A549 (cell line): ENCODE results near the gene CTNND2. TPM values are rescaled to one million over a fixed set of nuclear protein-coding genes. Genes with fewer than 3 reads are reported as not detected.

Experiments used
- ATAC-seq, 2 experiments: fragments of 200-7000 bp in 1 of 2; fragments of >200 bp in 1 of 2; cut with Nextera tagmentation in 1 of 2; cut with Tn5 transposase in 1 of 2; 3 replicates each; pipeline versions ENCODE4 v1.8.0 to v1.9.1; 2018 to 2020; ENCODE audit warnings: mild to moderate bottlenecking in 1 of 2, moderate library complexity in 1 of 2
- CTCF ChIA-PET: fragments of 300-600 bp; sonication (Branson Sonifier 250); formaldehyde crosslinking; extraction: SDS; loops from one replicate; lab custom pipeline; 2021; ENCODE audit warnings: antibody characterized with exemption, inconsistent platforms; lab: Yijun Ruan, JAX
- POLR2A ChIA-PET: fragments of 350-600 bp; formaldehyde crosslinking; extraction: SDS; loops from one replicate; lab custom pipeline; 2021; ENCODE audit warnings: antibody characterized with exemption, inconsistent platforms; lab: Yijun Ruan, JAX
- DNase-seq, 2 experiments: peaks; one replicate each; pipeline versions ENCODE4 v3.0.0 to v3.0.0-alpha.2; 2011 to 2016; ENCODE audit warnings: low read depth in 1 of 2, low spot score in 1 of 2
- FAIRE-seq: peaks from 2 replicates; lab custom pipeline; 2011; peaks lifted over from hg19 to GRCh38; lab: Jason Lieb, UNC
- H3K27ac ChIP-seq, 2 experiments: fragments of >200 bp; sonication (Bioruptor Twin); formaldehyde crosslinking; 3 replicates each; pipeline ENCODE4 v1.5.1; 2016 to 2017
- H3K4me1 ChIP-seq: fragments of >200 bp; sonication (Bioruptor Twin); formaldehyde crosslinking; 3 replicates; pipeline ENCODE4 v1.6.1; 2016
- H3K4me2 ChIP-seq: fragments of >200 bp; sonication (Bioruptor Twin); formaldehyde crosslinking; 3 replicates; pipeline ENCODE4 v1.6.1; 2016
- H3K4me3 ChIP-seq: fragments of >200 bp; sonication (Bioruptor Twin); formaldehyde crosslinking; 3 replicates; pipeline ENCODE4 v1.5.1; 2016
- H3K9me3 ChIP-seq: fragments of >200 bp; sonication (Bioruptor Twin); formaldehyde crosslinking; 3 replicates; pipeline ENCODE4 v1.6.1; 2016
- BCL3 ChIP-seq: fragments of >200 bp; sonication (Bioruptor Twin); formaldehyde crosslinking; IDR thresholded peaks from 3 replicates; pipeline ENCODE4 v1.6.1; 2016
- CBX8 ChIP-seq: fragments of 200-600 bp; sonication (generic); IDR thresholded peaks from 2 replicates; pipeline ENCODE4 v1.6.1; 2016
- CHD2 ChIP-seq: fragments of 150-350 bp; IDR thresholded peaks from 2 replicates; pipeline ENCODE4 v1.6.1; 2014; ENCODE audit warnings: low read length; ENCODE audit not compliant: partially characterized antibody
- CHD4 ChIP-seq: fragments of 200-600 bp; sonication (generic); IDR thresholded peaks from 2 replicates; pipeline ENCODE4 v1.6.1; 2016; ENCODE audit warnings: antibody characterized with exemption, mild to moderate bottlenecking, borderline replicate concordance
- EHMT2 ChIP-seq: fragments of 200-600 bp; sonication (generic); IDR thresholded peaks from 2 replicates; pipeline ENCODE4 v1.6.1; 2016; ENCODE audit warnings: antibody characterized with exemption, low read depth, mild to moderate bottlenecking, moderate library complexity
- ELK1 ChIP-seq: fragments of 150-350 bp; IDR thresholded peaks from 2 replicates; pipeline ENCODE4 v1.6.1; 2014; ENCODE audit warnings: low read depth, mild to moderate bottlenecking, low read length
- EP300 ChIP-seq, 2 experiments: fragments of >200 bp; sonication (Bioruptor Twin); formaldehyde crosslinking; IDR thresholded peaks; 2 replicates in 1 of 2; 3 replicates in 1 of 2; pipeline ENCODE4 v1.6.1; 2016 to 2017
- ESRRA ChIP-seq: fragments of 150-350 bp; IDR thresholded peaks from 2 replicates; pipeline ENCODE4 v1.6.1; 2014; ENCODE audit warnings: mild to moderate bottlenecking, low read length, borderline replicate concordance
- FOSB ChIP-seq: fragments of 250-450 bp; sonication (Bioruptor Pico); IDR thresholded peaks from 2 replicates; pipeline ENCODE4 v1.5.0; 2020; ENCODE audit warnings: mild to moderate bottlenecking, moderate library complexity
- HOXB13 ChIP-seq: fragments of 250-450 bp; sonication (Bioruptor Pico); IDR thresholded peaks from 2 replicates; pipeline ENCODE4 v1.5.0; 2020; ENCODE audit warnings: low read depth, mild to moderate bottlenecking, moderate library complexity
- HOXB5 ChIP-seq: fragments of 250-450 bp; sonication (Bioruptor Pico); IDR thresholded peaks from 2 replicates; pipeline ENCODE4 v1.5.0; 2020; ENCODE audit warnings: mild to moderate bottlenecking, moderate library complexity
- JUN ChIP-seq, 2 experiments: fragments of >200 bp; sonication (Bioruptor Twin); formaldehyde crosslinking; IDR thresholded peaks; 2 replicates in 1 of 2; 3 replicates in 1 of 2; pipeline ENCODE4 v1.6.1; 2016 to 2017
- KDM1A ChIP-seq: fragments of 200-600 bp; sonication (generic); IDR thresholded peaks from 2 replicates; pipeline ENCODE4 v1.6.1; 2016; ENCODE audit warnings: low read depth, mild to moderate bottlenecking
- KDM5A ChIP-seq: fragments of 200-600 bp; sonication (generic); IDR thresholded peaks from 2 replicates; pipeline ENCODE4 v1.6.1; 2016; ENCODE audit warnings: antibody characterized with exemption, mild to moderate bottlenecking
- MAFK ChIP-seq: fragments of 450-650 bp; IDR thresholded peaks from 2 replicates; pipeline ENCODE4 v1.6.1; 2014; ENCODE audit not compliant: partially characterized antibody
- NFE2L2 ChIP-seq: fragments of 150-350 bp; conservative IDR thresholded peaks from 2 replicates; pipeline ENCODE4 v1.6.1; 2014; ENCODE audit warnings: low read length
- NR3C1 ChIP-seq: fragments of >200 bp; sonication (Bioruptor Twin); formaldehyde crosslinking; IDR thresholded peaks from 3 replicates; pipeline ENCODE4 v1.6.1; 2017
- PHF8 ChIP-seq: fragments of 200-600 bp; sonication (generic); IDR thresholded peaks from 2 replicates; pipeline ENCODE4 v1.6.1; 2016; ENCODE audit warnings: low read depth, mild to moderate bottlenecking, antibody characterized with exemption, moderate library complexity, borderline replicate concordance
- POLR2A ChIP-seq: IDR thresholded peaks from 2 replicates; pipeline ENCODE4 v1.6.1; 2012; ENCODE audit warnings: mild to moderate bottlenecking, low read length
- POLR2AphosphoS2 ChIP-seq: conservative IDR thresholded peaks from 2 replicates; pipeline ENCODE4 v1.6.1; 2012; ENCODE audit warnings: low read length, improper control_type of control experiment, inconsistent platforms
- RAD21 ChIP-seq, 2 experiments: fragments of >200 bp in 1 of 2; sonication (Bioruptor Twin) in 1 of 2; formaldehyde crosslinking in 1 of 2; IDR thresholded peaks in 1 of 2; conservative IDR thresholded peaks in 1 of 2; 2 replicates in 1 of 2; 3 replicates in 1 of 2; pipeline ENCODE4 v1.6.1; 2012 to 2018; ENCODE audit warnings: inconsistent platforms in 1 of 2
- RARB ChIP-seq: fragments of 250-450 bp; sonication (Bioruptor Pico); IDR thresholded peaks from 2 replicates; pipeline ENCODE4 v1.8.0; 2021; ENCODE audit warnings: mild to moderate bottlenecking, moderate library complexity
- RCOR1 ChIP-seq: fragments of 150-350 bp; IDR thresholded peaks from 2 replicates; pipeline ENCODE4 v1.6.1; 2014; ENCODE audit warnings: antibody characterized with exemption, low read length, low read depth
- RNF2 ChIP-seq: fragments of 200-600 bp; sonication (generic); IDR thresholded peaks from 2 replicates; pipeline ENCODE4 v1.6.1; 2016; ENCODE audit warnings: low read depth, mild to moderate bottlenecking, antibody characterized with exemption, moderate library complexity, borderline replicate concordance
- SMC3 ChIP-seq: fragments of >200 bp; sonication (Bioruptor Twin); formaldehyde crosslinking; IDR thresholded peaks from 3 replicates; pipeline ENCODE4 v1.6.1; 2018; ENCODE audit warnings: inconsistent platforms
- SREBF2 ChIP-seq: fragments of 450-650 bp; IDR thresholded peaks from 2 replicates; pipeline ENCODE4 v1.6.1; 2014; ENCODE audit warnings: mild to moderate bottlenecking, moderate library complexity
- TP53 ChIP-seq: fragments of 250-450 bp; sonication (Bioruptor Pico); IDR thresholded peaks from 2 replicates; pipeline ENCODE4 v1.5.0; 2021; ENCODE audit warnings: mild to moderate bottlenecking, moderate library complexity
- ZFP36 ChIP-seq: fragments of 450-650 bp; IDR thresholded peaks from 2 replicates; pipeline ENCODE4 v1.6.1; 2014; ENCODE audit warnings: borderline replicate concordance; ENCODE audit not compliant: partially characterized antibody
- ZNF302 ChIP-seq: fragments of 250-450 bp; sonication (Bioruptor Pico); IDR thresholded peaks from 2 replicates; pipeline ENCODE4 v1.9.0; 2021; ENCODE audit warnings: inconsistent platforms, mild to moderate bottlenecking, moderate library complexity
- WGBS: methylation state at CpG from one replicate; pipeline ENCODE4 v1.1.6; 2017; ENCODE audit errors: missing lambda C conversion rate; 5-methylcytosine and 5-hydroxymethylcytosine counted together
- polyA plus RNA-seq, 4 experiments: library from polyadenylated mRNA; depleted of rRNA in 3 of 4; stranded (reverse); fragments of >200 nt; fragmentation: RNase III in 1 of 4; extraction: RNeasy Plus Mini Kit Qiagen cat#74134 plus additional on column Dnase treatment in 1 of 4; gene quantifications; 2 replicates in 3 of 4; 3 replicates in 1 of 4; pipeline ENCODE4 v1.2.3, GENCODE V29; 2011 to 2017
- TF ChIP-seq, protein P1 (sequence below): IDR thresholded peaks from 2 replicates; pipeline ENCODE4 v1.6.1; 2012

The CTNND2 gene
- polyA plus RNA-seq, 2 of the 4 experiments (the other 2 are of a cell fraction): not detected

- POLR2A ChIA-PET: no interaction called here
- CTCF ChIA-PET: interaction anchor here (0.5 kb wide), 1 partner anchor 229 kb away, joined by 3 read pairs; no protein-coding TSS in a partner anchor
- no peak overlapping the region for H3K4me2 ChIP-seq
Observed at GRCh38 chr5:11390291-11390767, 513.9 kb downstream of the CTNND2 start.

DNA sequence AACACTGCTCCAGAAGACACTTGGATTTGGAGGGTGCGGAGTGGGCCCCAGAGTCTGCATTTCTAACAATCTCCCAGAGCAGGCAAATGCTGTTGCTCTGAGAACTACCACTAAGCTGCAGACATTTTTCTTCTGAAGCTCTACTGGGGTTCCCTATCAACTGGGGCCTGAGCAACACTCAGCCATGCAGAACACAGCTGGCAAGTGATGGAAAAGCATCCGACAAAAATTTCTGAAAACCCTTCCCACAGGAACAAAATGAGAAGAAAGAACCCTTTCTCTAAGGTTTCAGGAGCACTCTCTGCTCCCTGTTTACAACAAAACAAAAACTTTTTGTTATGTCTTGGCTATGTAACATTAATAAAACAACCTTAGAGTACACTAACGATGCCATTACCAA lies 516.9 kb downstream of the CTNND2 start:
- ATAC-seq (no peak), DNase-seq (no peak), FAIRE-seq (no peak)
- TF ChIP-seq HOXB5: no peak
- TF ChIP-seq RNF2: no peak
- TF ChIP-seq NFE2L2: no peak
- no peak for TF ChIP-seq CHD2
- no peak for TF ChIP-seq EP300 (IDR thresholded peaks at IDR 0.05)
- TF ChIP-seq TP53 (CRISPR knock-in tag): no peak
- no peak for TF ChIP-seq ZFP36
- TF ChIP-seq ELK1: no peak
- no peak for TF ChIP-seq CHD4
- TF ChIP-seq MAFK: no peak
- no peak for TF ChIP-seq JUN (IDR thresholded peaks at IDR 0.05)
- no peak for TF ChIP-seq POLR2AphosphoS2
- no peak for TF ChIP-seq KDM1A
- no peak for TF ChIP-seq HOXB13 (CRISPR knock-in tag)
- TF ChIP-seq, protein P1, sequence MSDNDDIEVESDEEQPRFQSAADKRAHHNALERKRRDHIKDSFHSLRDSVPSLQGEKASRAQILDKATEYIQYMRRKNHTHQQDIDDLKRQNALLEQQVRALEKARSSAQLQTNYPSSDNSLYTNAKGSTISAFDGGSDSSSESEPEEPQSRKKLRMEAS: no peak
- TF ChIP-seq RCOR1: no peak
- no peak for TF ChIP-seq ESRRA
- CTCF ChIA-PET: interaction anchor here (0.9 kb wide), 1 partner anchor 66 kb away, joined by 3 read pairs; no protein-coding TSS in a partner anchor
- Histone ChIP-seq H3K27ac (no peak overlapping the region), H3K4me2 (no peak overlapping the region), H3K9me3 (no peaks in the 10 kb centered on the region), H3K4me1 (peaks cover 4% of the 10 kb centered on the region; the same call in 1 of the 3 replicates), H3K4me3 (no peak overlapping the region)
- POLR2A ChIA-PET: no interaction called here
- WGBS: 23% methylated on average over 3 of the region's 3 CpGs

More at GRCh38 chr5:11390291-11390767, 513.9 kb downstream of the CTNND2 start:
- DNase-seq (no peak), ATAC-seq (no peak), FAIRE-seq (no peak)
- Histone ChIP-seq H3K4me1 (peaks cover 1% of the 10 kb centered on the region; the same call in 1 of the 3 replicates), H3K4me3 (no peak overlapping the region), H3K27ac (no peak overlapping the region), H3K9me3 (no peaks in the 10 kb centered on the region)
- TF ChIP-seq SMC3: no peak
- no peak for TF ChIP-seq KDM5A
- TF ChIP-seq RAD21 (conservative IDR thresholded peaks at IDR 0.05 in 1 of 2, IDR thresholded peaks at IDR 0.05 in 1 of 2): no peak
- no peak for TF ChIP-seq POLR2A
- no peak for TF ChIP-seq BCL3
- WGBS: 2% methylated on average over 6 of the region's 6 CpGs

DNA sequence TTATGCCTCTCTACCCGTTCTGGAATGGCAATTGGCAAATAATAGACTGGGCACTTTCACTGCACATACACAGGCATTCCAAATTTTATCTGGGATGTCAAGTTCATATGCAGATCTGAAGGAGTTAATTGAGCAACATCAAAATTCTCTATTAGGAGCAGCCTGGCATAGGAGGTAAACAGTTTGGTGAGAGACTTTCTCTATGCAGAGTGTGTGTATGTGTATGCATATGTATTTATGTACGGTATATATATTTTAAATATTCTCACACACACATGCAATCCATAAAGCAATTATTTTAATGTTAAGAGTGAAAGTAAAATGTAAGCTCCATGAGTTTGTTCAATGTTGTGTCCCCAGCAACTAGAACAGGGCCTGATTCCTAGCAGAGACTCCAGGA lies 517.8 kb downstream of the CTNND2 start:
- H3K4me3 ChIP-seq: no peak overlapping the region
- H3K4me2 ChIP-seq: no peak overlapping the region
- 29% methylated on average over 2 of the region's 2 CpGs for WGBS
- FAIRE-seq (no peak), DNase-seq (no peak), ATAC-seq (no peak)
- peaks cover 4% of the 10 kb centered on the region; the same call in 1 of the 3 replicates for H3K4me1 ChIP-seq
- no peaks in the 10 kb centered on the region for H3K9me3 ChIP-seq
- H3K27ac ChIP-seq: no peak overlapping the region
- POLR2A ChIA-PET: no interaction called here
- CTCF ChIA-PET: interaction anchor here (0.9 kb wide), 1 partner anchor 65 kb away, joined by 3 read pairs; no protein-coding TSS in a partner anchor
- TF ChIP-seq SMC3 (no peak), PHF8 (no peak), EHMT2 (no peak), NR3C1 (no peak), RARB (no peak), CBX8 (no peak), SREBF2 (no peak), FOSB (CRISPR knock-in tag) (no peak), ZNF302 (CRISPR knock-in tag) (no peak), EP300 (IDR thresholded peaks at IDR 0.05) (no peak), NFE2L2 (no peak)
- TF ChIP-seq, all 56 proteins: peak for 0
